GM12878 (cell line): ENCODE measurements around the gene ABCC4. TPM values are rescaled to one million over a fixed set of nuclear protein-coding genes. Genes with fewer than 3 reads are reported as not detected.

Experiments used
- ATAC-seq: fragments of 200-7000 bp; cut with Tn5 transposase; 3 replicates; pipeline ENCODE4 v1.9.1; 2020; ENCODE audit warnings: mild to moderate bottlenecking, moderate library complexity
- BruUV-seq: library from RNA; stranded (reverse); fragments of 400-500 nt; replicated peaks from 2 replicates; lab custom pipeline; 2021; lab: Mats Ljungman, UMichigan
- CTCF ChIA-PET: fragments of 300-600 bp; sonication (Branson Sonifier 250); formaldehyde crosslinking; extraction: SDS; loops from one replicate; lab custom pipeline; 2021; ENCODE audit warnings: inconsistent platforms; lab: Yijun Ruan, JAX
- POLR2A ChIA-PET: fragments of 350-600 bp; formaldehyde crosslinking; extraction: SDS; loops from one replicate; lab custom pipeline; 2021; ENCODE audit warnings: inconsistent platforms; lab: Charles Lee
- RAD21 ChIA-PET: fragments of 300-600 bp; sonication (Branson Sonifier 250); formaldehyde crosslinking; loops from one replicate; lab custom pipeline; 2023; ENCODE audit warnings: antibody characterized with exemption; ENCODE audit not compliant: unreplicated experiment; lab: Charles Lee
- SMC1A ChIA-PET: fragments of 300-600 bp; sonication (Branson Sonifier 250); formaldehyde crosslinking; loops from one replicate; lab custom pipeline; 2023; ENCODE audit not compliant: unreplicated experiment, uncharacterized antibody; lab: Charles Lee
- DNase-seq: peaks from one replicate; pipeline ENCODE4 v3.0.0-alpha.2; 2011; ENCODE audit warnings: low read depth, low spot score
- FAIRE-seq: peaks from 3 replicates; lab custom pipeline; 2011; peaks lifted over from hg19 to GRCh38; lab: Jason Lieb, UNC
- H2AFZ ChIP-seq: 2 replicates; pipeline ENCODE4 v1.6.0; 2011; ENCODE audit warnings: low read depth, low read length, control low read depth; ENCODE audit not compliant: control insufficient read depth
- H3K27ac ChIP-seq: 2 replicates; pipeline ENCODE4 v1.5.1; 2011; ENCODE audit warnings: control low read depth; ENCODE audit not compliant: control insufficient read depth, insufficient read depth
- H3K27me3 ChIP-seq, 2 experiments: replicated peaks in 1 of 2; 2 replicates each; pipeline versions ENCODE4 v1.6.0 to v1.6.1; 2011; ENCODE audit warnings: low read length in 1 of 2; ENCODE audit not compliant: control insufficient read depth in 2 of 2, insufficient read depth in 2 of 2
- H3K36me3 ChIP-seq, 2 experiments: 2 replicates each; pipeline ENCODE4 v1.5.1; 2011; ENCODE audit warnings: low read length in 1 of 2; ENCODE audit not compliant: control insufficient read depth in 2 of 2, insufficient read depth in 2 of 2
- H3K4me1 ChIP-seq: 2 replicates; pipeline ENCODE4 v1.6.1; 2011; ENCODE audit warnings: mild to moderate bottlenecking, low read length, moderate library complexity, mixed read lengths; ENCODE audit not compliant: control insufficient read depth, insufficient read depth
- H3K4me2 ChIP-seq: 2 replicates; pipeline ENCODE4 v1.6.0; 2011; ENCODE audit warnings: control low read depth; ENCODE audit not compliant: control insufficient read depth, insufficient read depth
- H3K4me3 ChIP-seq: fragments of 200-600 bp; sonication (generic); 2 replicates; pipeline ENCODE4 v1.5.1; 2016
- H3K79me2 ChIP-seq: 2 replicates; pipeline ENCODE4 v1.6.0; 2011; ENCODE audit warnings: low read length; ENCODE audit not compliant: control insufficient read depth, insufficient read depth
- H3K9ac ChIP-seq: 2 replicates; pipeline ENCODE4 v1.8.0; 2011; ENCODE audit warnings: low read length, control low read depth, mixed read lengths; ENCODE audit not compliant: control insufficient read depth, insufficient read depth
- H3K9me3 ChIP-seq: replicated peaks from 3 replicates; pipeline ENCODE4 v1.5.1; 2011; ENCODE audit warnings: mild to moderate bottlenecking, low read length; ENCODE audit not compliant: control insufficient read depth, insufficient read depth
- H4K20me1 ChIP-seq: 2 replicates; pipeline ENCODE4 v1.6.0; 2011; ENCODE audit not compliant: control insufficient read depth, insufficient read depth
- CHD1 ChIP-seq: IDR thresholded peaks from 2 replicates; pipeline ENCODE4 v1.6.1; 2012; ENCODE audit warnings: low read depth, low read length, improper control_type of control experiment
- CHD2 ChIP-seq: IDR thresholded peaks from 2 replicates; pipeline ENCODE4 v1.6.1; 2011; ENCODE audit warnings: low read depth, low read length, improper control_type of control experiment, borderline replicate concordance
- IRF3 ChIP-seq: fragments of 450-650 bp; IDR thresholded peaks from 2 replicates; pipeline ENCODE4 v1.6.1; 2014; ENCODE audit warnings: mild to moderate bottlenecking
- NFXL1 ChIP-seq: fragments of 450-650 bp; IDR thresholded peaks from 2 replicates; pipeline ENCODE4 v1.6.1; 2017; ENCODE audit warnings: antibody characterized with exemption, mild to moderate bottlenecking, borderline replicate concordance
- NFYB ChIP-seq: IDR thresholded peaks from 2 replicates; pipeline ENCODE4 v1.6.1; 2011; ENCODE audit warnings: low read depth, mild to moderate bottlenecking, low read length, improper control_type of control experiment, moderate library complexity; ENCODE audit not compliant: insufficient read depth
- POLR2AphosphoS5 ChIP-seq: IDR thresholded peaks from 2 replicates; pipeline ENCODE4 v1.6.1; 2011; ENCODE audit warnings: mild to moderate bottlenecking, low read length, inconsistent platforms
- ZNF24 ChIP-seq: fragments of 450-650 bp; IDR thresholded peaks from 2 replicates; pipeline ENCODE4 v1.6.1; 2017; ENCODE audit warnings: antibody characterized with exemption, mild to moderate bottlenecking
- WGBS: methylation state at CpG from one replicate; pipeline ENCODE4 v1.1.6; 2016; ENCODE audit warnings: low lambda C conversion rate; ENCODE audit not compliant: insufficient replicate concordance, insufficient coverage; ENCODE audit errors: missing lambda C conversion rate; 5-methylcytosine and 5-hydroxymethylcytosine counted together
- in situ Hi-C: fragments of 300-500 bp; cut with MboI; formaldehyde crosslinking; loops from 9 replicates; pipeline ENCODE4 v1.14.3; 2018; ENCODE audit warnings: mixed read lengths
- intact Hi-C: fragments of 100-400 bp; cut with micrococcal nuclease; formaldehyde crosslinking; loops from one replicate; pipeline ENCODE4 v1.14.2; 2022; ENCODE audit not compliant: unreplicated experiment
- polyA plus RNA-seq, 11 experiments: library from polyadenylated mRNA; depleted of rRNA in 4 of 11; unstranded in 6 of 11; stranded (reverse) in 5 of 11; fragments of >200 nt; fragmentation: Nextera tagmentation in 4 of 11; fragmentation: Illumina TruSeq in 1 of 11; extraction: Ambion mirVana in 4 of 11; extraction: Trizol in 1 of 11; gene quantifications; 1 replicate in 1 of 11; 2 replicates in 10 of 11; pipeline versions ENCODE4 v1.2.1 to v1.2.3, GENCODE V29; 2011 to 2016; ENCODE audit warnings: inconsistent platforms in 2 of 11, missing spikeins in 2 of 11, low read depth in 1 of 11
- total RNA-seq, 4 experiments: library from RNA; depleted of rRNA in 3 of 4; stranded (reverse); fragments of >200 nt in 3 of 4; fragmentation: Illumina TruSeq in 1 of 4; extraction: Trizol in 1 of 4; gene quantifications; 2 replicates each; pipeline versions ENCODE4 v1.2.1 to v1.2.3, GENCODE V29; 2013 to 2021

The ABCC4 gene
- total and polyA plus RNA-seq, 10 of the 15 experiments (the other 5 are each of a cell fraction or from before 2014, with no cell fraction given) = 7.2 to 44.4 (median 24.1) TPM

DNA sequence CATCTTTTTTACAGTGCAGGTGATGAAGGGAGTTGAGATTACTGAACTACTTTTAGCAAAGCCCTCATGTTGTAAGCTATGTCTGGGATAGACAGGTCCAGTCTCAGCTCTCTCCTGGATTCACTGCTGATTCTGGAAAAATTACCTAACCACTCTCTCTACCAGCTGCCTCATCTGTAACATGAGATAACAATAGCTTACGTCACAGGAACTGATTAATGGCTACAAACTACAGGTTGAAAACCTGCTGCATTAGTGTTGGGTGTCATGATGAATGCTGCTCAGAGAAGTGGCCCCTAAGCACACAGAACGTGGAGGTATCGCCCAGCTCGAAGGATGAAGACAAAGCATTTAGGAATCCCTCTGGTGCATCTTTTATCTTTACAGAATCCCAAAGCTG is 277.8 kb downstream of the ABCC4 start:
- in situ Hi-C loops = no loop called here
- Histone ChIP-seq H3K9me3 (no peaks in the 10 kb centered on the region; the same call in 2 of the 3 replicates), H3K4me1 (no peaks in the 10 kb centered on the region), H3K27ac (no peak overlapping the region), H2AFZ (no peak overlapping the region), H3K4me2 (no peak overlapping the region), H3K4me3 (no peak overlapping the region), H3K36me3 (peaks cover 0 to 4% of the 10 kb centered on the region in 2 experiments; a peak in 1 of 4 replicates)
- SMC1A ChIA-PET = interaction anchor here (0.6 to 1.6 kb wide), 3 partner anchors 9 to 95 kb away, joined by 3 to 4 read pairs (median 3); no protein-coding TSS in a partner anchor
- no peak for FAIRE-seq
- ATAC-seq = no peak
- no peak for DNase-seq
- intact Hi-C loops = no loop called here
- TF ChIP-seq CHD1 (no peak), NFYB (no peak), CHD2 (no peak), IRF3 (no peak), POLR2AphosphoS5 (no peak), NFXL1 (no peak), ZNF24 (no peak)
- TF ChIP-seq, all 136 proteins: peak for 0
- BruUV-seq = no TSS peak
- H3K9ac ChIP-seq = no peak overlapping the region
- ChIA-PET CTCF (interaction anchor here (0.8 to 1.5 kb wide), 2 partner anchors 169 to 381 kb away, joined by 3 to 4 read pairs; no protein-coding TSS in a partner anchor), RAD21 (interaction anchor here (1.7 kb wide), 1 partner anchor 381 kb away, joined by 4 read pairs; no protein-coding TSS in a partner anchor), POLR2A (interaction anchor here (0.6 kb wide), 1 partner anchor 1030 kb away, joined by 3 read pairs; the partner anchor contains the start of gene UGGT2)
- no peaks in the 10 kb centered on the region for H4K20me1 ChIP-seq
- WGBS = 95% methylated on average over 4 of the region's 4 CpGs
- no peaks in the 10 kb centered on the region for H3K27me3 ChIP-seq
- H3K79me2 ChIP-seq = no peaks in the 10 kb centered on the region
